GM18520 (cell line): ENCODE measurements around the gene CFAP65.

ENCODE experiments used
- ATAC-seq: cut with Tn5 transposase; IDR thresholded peaks from one replicate; pipeline ENCODE4 v1.9.1; 2021; ENCODE audit not compliant: unreplicated experiment

The CFAP65 gene

DNA sequence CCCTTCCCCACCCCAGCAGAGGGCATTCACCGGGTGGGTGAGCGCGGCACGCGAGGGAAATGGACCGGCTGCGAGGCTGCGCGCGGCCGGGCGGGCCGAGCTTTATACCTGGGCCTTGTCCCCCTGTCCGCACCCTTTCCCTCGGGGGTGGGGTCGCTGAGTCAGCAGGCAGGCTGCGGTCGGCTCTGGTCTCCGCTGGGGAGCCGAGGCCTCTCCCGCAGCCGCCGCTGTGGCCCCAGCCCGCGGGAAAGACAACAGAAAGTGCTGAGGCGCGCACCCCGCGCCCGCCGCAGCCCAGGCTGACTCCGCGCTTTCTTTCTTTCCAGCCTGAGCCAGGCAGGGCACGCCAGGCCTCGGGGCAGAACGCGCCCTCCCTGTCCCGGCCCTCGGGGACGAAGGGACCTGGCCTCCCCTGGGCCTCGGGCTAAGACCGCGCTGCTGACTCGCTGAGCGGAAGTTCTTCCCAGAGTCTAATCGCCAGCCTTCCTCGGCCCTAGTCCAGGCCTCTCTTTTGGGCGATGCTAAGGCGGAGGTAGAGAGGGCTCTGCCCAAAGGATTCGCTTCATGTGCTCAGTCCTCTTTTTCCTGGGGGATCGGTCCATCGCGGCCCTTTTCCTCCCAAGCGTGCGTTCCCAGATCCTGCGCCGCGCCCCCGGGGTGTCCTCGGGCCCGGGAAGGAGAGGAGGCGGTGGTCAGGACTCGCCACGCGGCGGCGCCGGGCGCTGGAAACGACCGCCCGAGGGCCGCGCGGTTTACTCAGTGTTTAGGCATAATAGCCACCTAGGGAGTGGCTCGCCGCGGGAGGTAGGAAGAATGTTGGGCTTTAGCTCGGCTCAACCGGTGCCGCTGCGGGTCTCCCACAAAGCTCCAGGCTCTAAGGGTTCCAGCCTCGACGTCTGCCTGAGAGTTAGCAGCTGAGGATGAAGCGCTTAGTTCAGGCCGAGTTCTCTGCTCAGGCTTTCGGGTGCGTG lies 47.7 kb downstream of the CFAP65 start, which contains the start of gene CRYBA2:
Gene CRYBA2 (minus strand): TSS at position 78 of the 971 bp plus-strand sequence. CDS start 246 bp downstream, outside the sequence.
- ATAC-seq: no peak

DNA sequence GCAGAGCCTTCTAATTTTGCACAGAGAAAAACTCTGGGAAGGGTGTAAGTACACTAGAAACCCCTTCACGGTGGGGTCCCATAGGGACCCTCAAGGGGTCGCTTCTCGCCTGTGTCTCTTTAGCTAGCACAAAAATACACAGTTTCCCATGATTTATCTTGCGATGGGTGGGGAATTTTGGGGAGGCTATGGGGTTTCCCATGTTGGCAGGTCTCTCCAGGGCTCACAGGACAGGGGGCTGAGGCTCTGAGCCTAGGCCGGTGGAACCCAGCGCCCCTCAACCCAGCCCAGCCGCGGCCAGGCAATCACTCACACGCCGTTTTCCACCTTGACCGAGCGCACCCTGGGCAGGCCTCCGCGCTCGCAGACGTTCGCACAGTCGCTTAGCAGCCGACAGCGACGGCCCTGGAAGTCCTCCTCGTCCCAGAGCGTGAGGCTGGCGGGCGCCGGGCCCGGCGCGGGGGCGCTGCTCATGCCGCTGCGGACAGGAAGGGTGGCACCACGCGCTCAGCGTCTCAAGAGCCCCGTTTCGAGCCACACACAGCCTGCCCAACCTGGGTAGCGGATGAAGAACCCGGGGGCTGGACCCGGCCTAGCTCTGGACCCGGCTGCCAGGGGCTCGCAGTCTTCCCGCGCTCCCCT lies 48.5 kb downstream of the CFAP65 start:
- ATAC-seq: no peak

DNA sequence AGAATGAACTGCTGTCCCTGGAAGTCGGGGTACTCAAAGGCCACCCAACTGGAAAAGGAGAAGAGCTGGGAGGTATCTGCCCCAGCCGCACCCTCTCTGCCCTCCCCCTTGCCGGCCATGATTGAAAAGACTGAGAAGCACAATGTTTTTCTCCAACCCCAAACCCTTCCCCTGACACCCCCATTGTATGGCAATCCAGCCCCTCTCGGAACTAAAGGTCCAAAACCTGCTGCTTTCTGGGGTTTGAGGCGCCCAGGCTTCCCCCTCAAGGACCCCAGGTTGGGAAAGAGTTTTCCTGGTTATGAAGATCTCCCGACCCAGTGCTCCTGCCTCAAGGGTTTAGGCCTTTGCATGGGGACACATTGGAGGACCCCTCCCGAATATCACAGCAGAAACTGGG lies 49.1 kb downstream of the CFAP65 start:
- ATAC-seq: no peak

DNA sequence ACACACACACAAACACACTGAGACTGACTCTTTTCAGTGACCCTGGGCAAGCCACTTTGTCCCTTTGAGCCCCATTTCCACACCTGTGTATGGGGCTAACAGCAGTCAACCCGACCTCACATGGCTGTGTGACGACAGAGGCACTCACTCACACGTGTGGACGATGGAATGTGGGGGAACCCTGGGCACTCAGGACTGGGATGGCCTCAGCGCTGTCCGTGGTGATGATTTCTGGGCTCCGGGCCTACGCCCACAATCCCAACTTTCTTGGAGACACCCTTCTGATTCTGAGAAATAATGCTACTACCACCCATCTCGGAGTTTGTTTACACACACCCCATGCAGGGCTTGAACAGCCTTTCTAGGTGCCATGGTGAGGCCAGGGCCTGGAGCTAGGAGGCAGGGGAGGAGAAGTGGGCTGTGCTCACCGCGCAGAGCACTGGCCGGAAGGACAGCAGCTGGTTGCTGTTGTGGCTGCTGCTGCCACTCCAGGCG lies 49.6 kb downstream of the CFAP65 start:
- no peak for ATAC-seq

DNA sequence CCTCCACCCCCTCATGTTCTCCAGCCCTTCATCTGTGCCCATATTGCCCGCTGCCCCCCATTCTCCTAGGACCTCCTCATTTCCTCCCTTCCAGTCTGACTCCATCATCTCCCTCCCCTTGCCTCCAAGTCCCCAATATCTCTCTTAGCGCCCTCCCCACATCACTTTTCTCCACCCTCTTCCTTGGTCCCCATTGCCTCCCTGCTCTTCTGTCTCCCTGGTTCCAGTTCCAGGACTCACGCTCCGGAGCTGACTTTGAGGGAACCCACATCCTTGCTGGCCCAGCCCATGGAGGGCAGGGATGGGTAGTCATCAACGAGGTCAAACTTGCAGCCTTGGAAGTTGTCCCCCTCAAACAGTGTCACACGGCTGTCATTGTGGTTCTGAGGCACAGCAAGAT lies 50.7 kb downstream of the CFAP65 start:
- ATAC-seq: no peak

DNA sequence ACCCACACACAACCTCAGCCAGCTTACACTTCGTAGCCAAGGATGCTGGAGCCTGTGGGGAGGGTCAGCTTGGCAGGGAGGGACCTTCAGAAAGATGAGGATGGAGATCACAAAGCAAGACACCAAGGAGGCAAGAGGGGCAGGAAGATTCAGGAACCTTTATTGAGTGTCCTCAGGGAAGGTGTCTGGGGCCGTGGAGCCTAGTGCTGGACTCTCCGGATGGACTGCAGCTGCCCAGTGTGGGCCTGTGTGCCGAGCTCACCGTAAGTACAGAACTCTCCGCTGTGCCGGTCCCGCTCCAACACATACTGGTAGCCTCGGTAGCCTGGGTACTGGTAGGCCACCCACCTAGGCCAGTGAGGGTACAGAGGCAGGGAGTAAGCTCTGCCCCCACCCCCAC lies 51.3 kb downstream of the CFAP65 start:
- ATAC-seq: no peak

DNA sequence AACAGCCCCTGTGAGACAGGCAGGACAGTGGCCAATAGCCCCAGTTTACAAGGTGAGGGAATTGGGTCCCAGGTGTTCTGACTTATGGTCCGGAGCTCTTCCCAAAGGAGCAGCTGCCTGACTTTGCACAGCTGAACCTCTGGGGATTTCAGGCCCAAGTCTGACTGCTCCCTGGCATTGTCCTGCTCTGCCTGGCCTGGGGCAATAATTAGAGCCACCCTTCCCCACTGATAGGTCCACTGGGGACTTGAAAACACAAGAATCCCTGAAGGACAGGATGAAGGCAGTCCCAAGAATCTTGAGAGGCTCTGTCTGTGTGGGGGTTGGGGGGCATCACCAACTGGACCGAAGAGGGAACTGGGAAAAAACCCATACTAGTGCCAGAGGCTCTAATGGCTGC lies 52.7 kb downstream of the CFAP65 start:
- no peak for ATAC-seq

DNA sequence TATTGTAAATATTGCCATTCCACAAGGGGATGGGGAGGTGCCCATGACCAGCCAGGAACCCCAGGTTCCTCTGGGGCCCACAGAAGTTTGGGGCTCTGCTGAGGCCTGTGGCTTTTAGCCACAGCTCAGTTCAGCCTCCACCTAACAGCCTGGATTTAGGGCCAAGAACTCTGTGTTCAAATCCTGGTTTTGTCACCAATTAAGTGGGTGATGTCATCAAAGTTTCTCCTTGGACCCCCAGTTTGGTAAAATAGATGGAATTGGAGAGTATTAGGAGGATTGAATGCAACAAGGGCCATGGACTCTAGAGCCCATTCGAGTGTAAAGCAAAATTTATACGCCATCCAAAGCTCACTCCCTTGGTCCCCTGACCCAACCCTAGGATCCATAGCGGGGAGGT lies 53.2 kb downstream of the CFAP65 start:
- no peak for ATAC-seq

DNA sequence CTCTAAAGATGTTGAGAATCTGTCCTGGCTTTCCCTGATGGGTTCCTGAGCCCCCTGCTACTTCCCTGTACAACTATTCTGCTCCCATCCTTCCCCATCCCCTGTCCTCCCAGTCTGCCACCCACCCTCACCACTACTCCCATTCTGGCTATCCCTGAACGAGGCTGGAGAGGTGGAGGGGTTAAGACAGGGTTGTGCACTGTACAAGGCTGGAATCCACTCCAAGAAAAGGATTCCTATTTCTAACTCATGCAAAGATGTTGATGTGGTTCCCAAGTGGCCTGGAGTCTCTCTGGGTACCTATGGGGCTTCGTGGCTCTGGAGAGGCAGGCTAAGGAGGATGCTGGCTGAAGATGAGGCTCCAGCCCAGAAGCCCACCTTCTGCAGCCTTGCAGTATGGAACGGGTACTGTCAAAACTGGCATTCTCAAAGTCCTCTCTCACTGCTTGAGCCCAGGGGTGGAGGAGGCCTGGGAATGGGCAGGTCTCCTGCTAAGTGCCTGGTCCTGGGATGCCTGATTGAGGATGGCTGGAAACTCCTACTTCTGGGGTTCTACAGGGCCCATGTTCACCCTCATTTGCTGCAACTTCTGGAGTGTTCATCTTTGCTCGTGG lies 55.1 kb downstream of the CFAP65 start:
- no peak for ATAC-seq

DNA sequence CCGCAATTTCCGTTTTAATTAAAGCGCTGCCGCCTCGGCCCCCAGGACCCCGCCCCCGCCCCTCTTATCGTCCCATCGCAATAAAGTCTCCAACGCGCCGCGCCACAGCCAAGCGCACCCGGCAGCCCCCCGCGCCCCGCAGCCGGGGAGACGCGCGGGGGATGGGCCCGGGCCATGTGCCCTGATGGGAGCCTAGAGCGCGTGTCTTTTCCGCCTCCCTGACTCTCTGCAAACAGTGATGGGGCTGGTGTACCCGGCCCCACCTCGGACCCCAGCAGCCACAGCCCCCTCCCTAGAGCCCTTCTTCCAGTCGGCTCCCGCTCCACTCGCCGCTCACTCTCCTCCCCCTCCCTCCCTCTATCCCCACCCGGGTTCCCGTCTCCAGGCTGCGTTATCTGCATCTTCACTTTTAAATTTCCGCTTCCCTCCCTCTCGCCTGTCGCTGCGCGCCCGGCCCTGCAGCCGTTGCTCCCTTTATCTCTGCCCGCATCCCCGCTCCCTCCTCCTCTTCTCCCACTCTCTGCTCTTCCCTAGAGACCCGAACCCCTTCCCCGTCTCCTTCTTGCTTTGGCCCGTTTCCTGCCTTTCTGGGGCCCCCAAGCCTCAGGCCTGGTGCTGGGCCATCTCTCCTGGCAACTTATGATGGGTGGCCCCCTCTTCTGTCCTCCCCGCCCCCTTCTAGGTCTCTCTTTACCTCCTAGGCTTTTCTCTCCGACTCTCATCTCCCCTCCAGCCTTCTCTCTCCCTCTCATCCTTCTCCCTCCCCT lies 55.8 kb downstream of the CFAP65 start:
- ATAC-seq: no peak

DNA sequence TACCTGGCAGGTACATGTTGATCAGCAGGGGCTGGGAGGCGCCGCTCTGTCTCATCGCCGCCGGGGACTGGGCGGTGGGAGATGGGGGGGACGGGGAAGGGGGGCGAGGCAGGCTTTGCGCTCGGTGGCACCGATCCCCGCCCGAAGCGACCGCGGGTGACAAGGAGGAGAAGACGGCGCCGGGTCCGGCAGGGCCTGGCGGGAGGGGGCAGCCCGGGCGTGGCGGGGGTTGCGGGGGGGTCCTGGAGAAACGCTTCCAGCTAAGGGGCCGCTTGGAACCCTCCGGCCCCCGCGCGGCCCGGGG lies 56.3 kb downstream of the CFAP65 start, which contains the start of gene FEV:
Gene FEV (minus strand): TSS at position 164 of the 304 bp plus-strand sequence. CDS start 109 bp downstream, at position 55.
- ATAC-seq: no peak

DNA sequence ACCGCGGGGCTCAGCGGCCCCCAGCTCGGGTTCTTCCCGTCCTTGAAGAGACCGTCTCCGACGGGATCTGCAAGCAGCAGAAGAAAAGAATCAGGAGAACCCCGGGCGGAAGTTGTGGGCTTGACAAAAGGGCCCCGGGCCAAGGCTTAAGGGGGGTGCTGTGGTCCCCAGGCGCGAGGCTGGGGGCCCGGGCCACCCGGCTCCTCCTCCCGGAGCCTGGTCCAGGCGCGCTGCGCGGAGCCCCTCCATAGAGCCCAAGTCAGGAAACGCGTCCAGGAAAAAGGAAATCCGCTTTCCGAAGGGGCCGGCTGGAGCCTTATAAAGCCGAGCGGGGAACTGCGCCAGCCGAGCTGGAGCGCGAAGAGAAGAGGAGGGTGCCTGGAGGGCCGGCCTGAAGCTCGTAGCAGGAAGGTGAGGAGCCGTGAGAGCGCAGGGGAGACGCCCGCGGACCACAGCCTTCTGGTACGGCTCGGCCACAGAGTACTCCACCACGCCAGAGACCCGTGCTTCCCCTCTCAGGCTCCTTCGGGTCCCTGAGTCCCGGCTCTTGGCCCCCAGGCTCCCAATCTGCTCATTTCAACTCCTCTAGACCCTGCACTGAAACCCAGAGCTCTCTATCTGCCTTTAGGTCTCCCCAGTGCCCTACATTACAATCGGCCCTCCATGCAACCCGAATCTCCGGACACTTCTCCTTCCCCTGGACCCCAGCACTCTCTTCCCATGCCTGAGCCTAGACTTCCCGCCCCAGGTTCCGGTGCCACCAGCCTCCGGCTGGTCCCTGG lies 56.9 kb downstream of the CFAP65 start:
- no peak for ATAC-seq

DNA sequence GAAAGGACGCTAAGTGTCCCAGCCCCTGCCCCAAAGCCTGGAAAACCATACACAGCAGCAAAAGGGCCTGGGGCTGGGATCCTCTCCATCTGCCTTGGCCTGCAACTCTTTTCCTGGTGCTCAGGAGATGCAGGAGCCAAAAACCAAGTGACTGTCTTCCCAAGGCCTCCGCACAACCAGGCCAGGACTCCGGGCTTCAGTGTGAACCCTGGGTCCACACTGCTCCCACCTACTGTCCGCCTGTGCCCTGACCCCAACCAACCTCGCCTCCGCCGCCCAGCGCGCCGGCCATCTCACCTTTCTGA lies 57.4 kb downstream of the CFAP65 start:
- ATAC-seq: no peak

DNA sequence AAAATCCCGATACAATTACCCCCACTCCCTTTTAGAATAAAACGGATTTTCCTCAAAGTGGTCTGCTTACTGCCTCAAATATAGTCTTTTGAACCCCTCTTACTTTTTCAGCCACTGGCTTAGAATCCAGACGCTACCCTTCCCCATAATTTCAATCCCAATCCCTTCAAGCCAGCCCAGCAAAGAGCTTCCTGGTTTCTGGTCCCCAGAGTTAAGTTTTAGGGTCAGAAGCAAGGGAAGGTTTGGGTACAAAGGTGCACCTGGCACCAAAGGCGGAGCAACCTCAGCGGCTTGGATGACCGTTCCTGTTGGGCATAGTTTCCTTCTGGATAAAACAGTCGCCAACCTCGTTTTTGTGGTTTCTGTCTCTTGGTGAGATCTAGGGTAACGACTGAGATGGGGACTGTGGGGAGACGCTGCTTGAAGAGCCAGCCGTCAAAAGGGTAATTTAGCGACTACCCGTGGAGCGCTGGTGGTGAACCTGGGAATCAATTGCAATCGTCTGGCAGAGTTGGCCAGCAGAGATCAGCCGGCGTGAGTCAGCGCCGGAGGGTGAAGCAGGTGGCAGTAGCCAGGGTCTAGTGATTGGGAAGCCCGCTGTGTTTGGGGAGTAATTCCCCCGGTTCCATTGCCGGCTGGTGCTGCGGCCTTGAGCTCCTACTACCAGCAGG lies 57.9 kb downstream of the CFAP65 start:
- no peak for ATAC-seq

DNA sequence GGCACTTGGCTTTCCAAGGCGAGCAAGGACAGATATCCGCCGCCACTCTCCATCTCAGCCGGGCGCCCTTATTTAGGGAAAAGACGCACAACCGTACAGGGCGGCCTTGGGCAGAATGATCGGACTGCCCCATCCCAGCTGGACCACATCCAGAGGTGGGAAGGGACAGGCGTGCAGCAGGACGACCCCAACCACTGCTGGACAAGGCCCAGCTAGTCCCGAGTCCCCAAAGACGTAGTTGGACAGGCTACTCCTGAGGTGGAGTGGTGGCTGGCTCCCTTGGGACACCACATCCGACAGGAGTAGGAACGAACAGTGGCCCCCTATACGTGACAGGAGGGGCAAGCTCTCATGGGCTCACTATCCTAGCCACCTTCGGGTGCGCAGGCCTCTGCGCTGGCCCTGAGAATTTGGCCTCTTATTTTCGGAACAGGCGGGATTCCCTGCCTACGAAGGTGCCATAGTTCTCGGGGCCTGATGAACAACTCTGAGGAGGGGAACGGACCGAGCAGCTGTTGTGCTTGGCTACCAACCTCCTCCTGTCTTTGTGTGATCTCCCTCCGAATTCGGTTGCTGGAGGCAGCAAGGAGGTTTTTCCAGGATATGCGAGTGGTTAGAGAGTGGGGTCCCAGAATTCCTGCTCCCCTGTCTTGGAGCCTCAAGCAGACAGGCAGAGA lies 58.6 kb downstream of the CFAP65 start:
- no peak for ATAC-seq

DNA sequence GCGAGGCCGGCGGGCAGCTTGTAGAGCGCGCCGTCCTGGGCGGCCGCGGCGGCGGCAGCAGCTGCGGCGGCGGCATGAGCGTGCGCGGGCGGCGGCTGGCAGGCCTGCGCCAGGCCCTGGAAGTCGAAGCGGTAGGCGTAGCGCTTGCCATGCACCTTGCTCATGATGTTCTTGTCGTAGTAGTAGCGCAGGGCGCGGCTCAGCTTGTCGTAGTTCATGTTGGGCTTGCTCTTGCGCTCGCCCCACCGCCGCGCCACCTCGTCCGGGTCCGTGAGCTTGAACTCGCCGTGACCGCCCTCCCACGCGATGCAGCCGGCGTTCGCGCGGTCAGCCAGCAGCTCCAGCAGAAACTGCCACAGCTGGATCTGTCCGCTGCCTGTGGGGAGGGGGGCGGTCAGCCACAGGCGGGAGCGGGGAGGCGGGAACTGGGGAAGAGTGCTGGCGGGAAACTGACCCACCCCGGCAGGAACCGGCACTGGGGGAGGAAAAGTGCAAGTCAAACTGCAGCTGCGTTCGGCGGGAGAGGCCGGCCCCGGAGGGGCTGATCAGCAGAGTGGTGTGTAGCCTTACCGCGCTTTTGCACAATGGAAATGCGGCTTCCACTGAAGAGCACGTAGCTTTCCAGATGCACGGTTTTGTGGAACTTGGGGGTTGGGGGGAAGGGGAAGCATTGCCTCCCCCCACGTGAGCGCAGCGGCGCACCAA lies 59.3 kb downstream of the CFAP65 start:
- no peak for ATAC-seq

DNA sequence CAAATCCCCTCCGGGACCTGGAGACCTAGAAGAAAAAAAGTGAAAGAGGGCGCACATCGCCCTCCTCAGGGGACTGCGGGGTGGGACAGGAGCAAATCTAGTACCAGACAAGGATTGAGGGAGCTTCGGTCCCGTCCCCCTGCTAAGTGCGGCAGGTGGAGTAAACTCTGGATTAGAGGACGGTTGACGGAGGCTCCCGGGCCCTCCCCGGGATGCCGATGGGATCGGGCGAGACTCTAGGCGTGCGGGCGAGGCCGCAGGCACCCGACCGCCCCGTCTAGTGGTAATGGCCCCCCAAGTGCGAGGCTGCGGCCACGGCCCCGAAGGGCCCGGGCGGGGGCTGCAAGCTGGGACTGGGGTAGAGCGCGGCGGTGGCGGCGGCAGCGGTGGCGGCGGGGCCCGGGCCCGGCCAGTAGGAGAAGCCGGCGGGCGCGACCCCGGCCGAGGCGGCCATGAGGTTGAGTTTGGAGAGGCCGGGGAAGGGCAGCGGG lies 59.9 kb downstream of the CFAP65 start:
- no peak for ATAC-seq

DNA sequence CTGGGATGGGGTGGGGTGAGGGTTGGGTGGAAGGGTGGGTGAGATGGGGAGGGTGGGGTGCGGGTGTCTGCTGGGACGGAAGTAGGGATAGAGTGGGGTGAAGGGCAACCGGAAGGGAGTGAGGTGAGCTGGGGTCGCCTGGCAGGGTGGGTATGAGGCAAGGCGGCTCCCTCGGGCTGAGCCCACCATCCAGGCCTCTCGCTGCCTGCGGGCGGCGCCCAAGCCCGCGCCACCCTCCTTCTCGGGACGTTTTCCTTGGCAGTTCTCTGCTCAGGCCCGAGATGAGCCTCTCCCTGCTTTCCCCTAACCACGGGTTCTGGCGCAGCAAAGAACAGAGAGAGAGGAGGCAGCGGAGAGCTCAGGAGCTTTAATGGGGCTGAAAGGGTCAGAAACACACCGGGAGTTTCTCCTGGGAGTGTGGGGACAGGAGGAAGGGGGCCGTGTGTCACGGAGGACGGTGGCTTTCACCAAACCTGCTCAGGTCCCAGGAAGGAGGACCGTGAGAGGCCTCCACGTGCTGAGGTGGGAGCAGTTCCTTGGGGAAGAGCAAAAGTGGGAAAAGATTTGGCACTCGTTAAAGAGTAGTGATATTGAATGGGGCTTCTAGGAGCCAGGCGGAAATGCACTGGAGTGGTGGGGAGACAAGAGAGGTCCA lies 60.5 kb downstream of the CFAP65 start:
- no peak for ATAC-seq
